H1 (cell line): Measurements from ENCODE around the gene SUSD1. TPM values are rescaled to one million over a fixed set of nuclear protein-coding genes. Genes with fewer than 3 reads are reported as not detected.

ENCODE experiments used
- CTCF ChIA-PET: fragments of 300-600 bp; sonication (Branson Sonifier 250); formaldehyde crosslinking; loops from one replicate; lab custom pipeline; 2021; ENCODE audit not compliant: partially characterized antibody; lab: Charles Lee
- POLR2A ChIA-PET: fragments of 300-600 bp; sonication (Branson Sonifier 250); formaldehyde crosslinking; loops from one replicate; lab custom pipeline; 2021; ENCODE audit warnings: inconsistent platforms; ENCODE audit not compliant: partially characterized antibody; lab: Charles Lee
- DNase-seq, 2 experiments: peaks; one replicate each; pipeline versions ENCODE4 v3.0.0 to v3.0.0-alpha.2; 2010 to 2022; ENCODE audit warnings: low spot score in 2 of 2, low read depth in 1 of 2, mixed read lengths in 1 of 2
- FAIRE-seq: peaks from 2 replicates; lab custom pipeline; 2011; peaks lifted over from hg19 to GRCh38; lab: Jason Lieb, UNC
- H2AFZ ChIP-seq: 2 replicates; pipeline ENCODE4 v1.8.1; 2012; ENCODE audit warnings: low read length, inconsistent platforms
- H2AK5ac ChIP-seq: 2 replicates; pipeline ENCODE4 v1.6.1; 2013; ENCODE audit warnings: low read depth, low read length
- H2BK120ac ChIP-seq: replicated peaks from 2 replicates; pipeline ENCODE3; 2013; ENCODE audit warnings: low read depth, low read length, inconsistent platforms
- H2BK12ac ChIP-seq: 2 replicates; pipeline ENCODE4 v1.6.1; 2013; ENCODE audit warnings: low read depth, low read length
- H2BK15ac ChIP-seq: 2 replicates; pipeline ENCODE4 v1.6.1; 2013; ENCODE audit warnings: low read length
- H2BK20ac ChIP-seq: 2 replicates; pipeline ENCODE4 v1.6.1; 2013; ENCODE audit warnings: low read length
- H2BK5ac ChIP-seq: 2 replicates; pipeline ENCODE4 v1.6.1; 2013; ENCODE audit warnings: low read depth, low read length
- H3K14ac ChIP-seq: 2 replicates; pipeline ENCODE4 v1.6.1; 2013; ENCODE audit warnings: inconsistent platforms; ENCODE audit not compliant: insufficient read length
- H3K18ac ChIP-seq: 2 replicates; pipeline ENCODE4 v1.6.1; 2013; ENCODE audit warnings: low read length; ENCODE audit errors: extremely low read depth
- H3K23ac ChIP-seq: 2 replicates; pipeline ENCODE4 v1.6.1; 2013; ENCODE audit warnings: inconsistent platforms; ENCODE audit not compliant: insufficient read length
- H3K23me2 ChIP-seq: 2 replicates; pipeline ENCODE4 v1.6.1; 2013; ENCODE audit warnings: low read depth, low read length
- H3K27ac ChIP-seq: 2 replicates; pipeline ENCODE4 v1.6.1; 2011; ENCODE audit warnings: low read depth, low read length, inconsistent platforms
- H3K27me3 ChIP-seq, 4 experiments: replicated peaks in 1 of 4; 1 replicate in 1 of 4; 2 replicates in 3 of 4; pipeline versions ENCODE4 v1.6.1 to v1.8.1; 2011 to 2013; ENCODE audit warnings: low read length in 3 of 4, mild to moderate bottlenecking in 3 of 4, inconsistent platforms in 2 of 4, mixed read lengths in 2 of 4, moderate library complexity in 1 of 4; ENCODE audit not compliant: control insufficient read depth in 3 of 4, insufficient read depth in 3 of 4; ENCODE audit errors: extremely low read depth in 1 of 4
- H3K36me3 ChIP-seq, 4 experiments: 2 replicates each; pipeline versions ENCODE4 v1.6.1 to v1.8.1; 2011 to 2013; ENCODE audit warnings: mild to moderate bottlenecking in 4 of 4, low read length in 3 of 4, moderate library complexity in 2 of 4, control low read depth in 1 of 4, inconsistent platforms in 1 of 4; ENCODE audit not compliant: insufficient read depth in 4 of 4, control insufficient read depth in 2 of 4
- H3K4ac ChIP-seq: replicated peaks from 2 replicates; pipeline ENCODE3; 2013; ENCODE audit warnings: low read length, low read depth, mixed read lengths, inconsistent platforms; ENCODE audit not compliant: insufficient read length
- H3K4me1 ChIP-seq, 4 experiments: replicated peaks in 1 of 4; 1 replicate in 1 of 4; 2 replicates in 3 of 4; pipeline versions ENCODE4 v1.6.1 to v1.8.1; 2011 to 2013; ENCODE audit warnings: low read length in 3 of 4, inconsistent platforms in 2 of 4, mixed read lengths in 1 of 4; ENCODE audit not compliant: insufficient read depth in 4 of 4, control insufficient read depth in 3 of 4
- H3K4me2 ChIP-seq, 2 experiments: 2 replicates each; pipeline versions ENCODE4 v1.6.1 to v1.8.1; 2011 to 2013; ENCODE audit warnings: low read depth in 2 of 2, low read length in 2 of 2, control low read depth in 1 of 2, inconsistent platforms in 1 of 2, mild to moderate bottlenecking in 1 of 2; ENCODE audit not compliant: insufficient read depth in 1 of 2
- H3K4me3 ChIP-seq, 4 experiments: fragments of 200-600, 300-600 bp in 1 of 4; sonication (generic), shearing (Covaris generic), sonication (Bioruptor Twin) in 1 of 4; 2 replicates each; pipeline versions ENCODE4 v1.5.1 to v1.8.1; 2011 to 2016; ENCODE audit warnings: low read length in 4 of 4, low read depth in 3 of 4, control low read depth in 2 of 4, inconsistent platforms in 2 of 4, mild to moderate bottlenecking in 2 of 4, mixed read lengths in 1 of 4, moderate library complexity in 1 of 4; ENCODE audit not compliant: insufficient read depth in 2 of 4; ENCODE audit errors: extremely low read depth in 1 of 4
- H3K56ac ChIP-seq: replicated peaks from 2 replicates; pipeline ENCODE3; 2013; ENCODE audit warnings: low read depth, mild to moderate bottlenecking, mixed read lengths, low read length, inconsistent platforms; ENCODE audit not compliant: insufficient read length
- H3K79me1 ChIP-seq: 2 replicates; pipeline ENCODE4 v1.6.1; 2013; ENCODE audit warnings: low read depth, low read length, control low read depth
- H3K79me2 ChIP-seq, 2 experiments: 2 replicates each; pipeline versions ENCODE4 v1.6.1 to v1.8.1; 2012 to 2013; ENCODE audit warnings: low read length in 2 of 2, mild to moderate bottlenecking in 2 of 2, inconsistent platforms in 1 of 2; ENCODE audit not compliant: insufficient read depth in 2 of 2, control insufficient read depth in 1 of 2
- H3K9ac ChIP-seq, 4 experiments: replicated peaks in 1 of 4; 1 replicate in 1 of 4; 2 replicates in 3 of 4; pipeline versions ENCODE4 v1.6.1 to v1.8.1; 2011 to 2013; ENCODE audit warnings: low read depth in 3 of 4, low read length in 3 of 4, control low read depth in 2 of 4, mild to moderate bottlenecking in 2 of 4, moderate library complexity in 2 of 4, inconsistent platforms in 1 of 4; ENCODE audit errors: extremely low read depth in 1 of 4
- H3K9me3 ChIP-seq, 2 experiments: 2 replicates each; pipeline versions ENCODE4 v1.6.1 to v1.8.1; 2012 to 2013; ENCODE audit warnings: mild to moderate bottlenecking in 2 of 2, moderate library complexity in 2 of 2, control low read depth in 1 of 2, inconsistent platforms in 1 of 2, low read depth in 1 of 2, low read length in 1 of 2, mixed read lengths in 1 of 2; ENCODE audit not compliant: insufficient read depth in 2 of 2
- H4K20me1 ChIP-seq, 2 experiments: replicated peaks in 1 of 2; 2 replicates each; pipeline versions ENCODE3 to v1.8.1; 2011 to 2013; ENCODE audit warnings: inconsistent platforms in 2 of 2, low read length in 2 of 2, mild to moderate bottlenecking in 1 of 2; ENCODE audit not compliant: insufficient read depth in 2 of 2, control insufficient read depth in 1 of 2
- H4K5ac ChIP-seq: 2 replicates; pipeline ENCODE4 v1.6.1; 2013; ENCODE audit warnings: low read length, low read depth, mixed read lengths, inconsistent platforms; ENCODE audit not compliant: insufficient read length
- H4K8ac ChIP-seq: 2 replicates; pipeline ENCODE4 v1.8.0; 2013; ENCODE audit warnings: mild to moderate bottlenecking, moderate library complexity, low read length, inconsistent platforms; ENCODE audit not compliant: insufficient read depth; ENCODE audit errors: extremely low read depth
- H4K91ac ChIP-seq: replicated peaks from 2 replicates; pipeline ENCODE3; 2013; ENCODE audit warnings: low read length, mixed read lengths, inconsistent platforms; ENCODE audit not compliant: insufficient read length
- ASH2L ChIP-seq: fragments of 200-600, 300-600 bp; sonication (generic); IDR thresholded peaks from one replicate; pipeline ENCODE4 v1.7.1; 2017; ENCODE audit warnings: low read length
- BACH1 ChIP-seq: IDR thresholded peaks from 2 replicates; pipeline ENCODE4 v1.6.1; 2012; ENCODE audit warnings: low read length, improper control_type of control experiment
- POLR2AphosphoS5 ChIP-seq: IDR thresholded peaks from 2 replicates; pipeline ENCODE4 v1.6.1; 2011; ENCODE audit warnings: low read depth, low read length
- SAP30 ChIP-seq: fragments of 300-600 bp; sonication (generic); IDR thresholded peaks from 2 replicates; pipeline ENCODE4 v1.7.1; 2012; ENCODE audit warnings: low read length, moderate library complexity, mild to moderate bottlenecking, inconsistent platforms; ENCODE audit not compliant: insufficient read depth, insufficient replicate concordance
- SIN3A ChIP-seq, 2 experiments: IDR thresholded peaks in 1 of 2; conservative IDR thresholded peaks in 1 of 2; 2 replicates each; pipeline ENCODE4 v1.6.1; 2011 to 2012; ENCODE audit warnings: low read length in 2 of 2, improper control_type of control experiment in 1 of 2, low read depth in 1 of 2, mild to moderate bottlenecking in 1 of 2
- ZNF274 ChIP-seq: IDR thresholded peaks from 2 replicates; pipeline ENCODE4 v1.7.0; 2012; ENCODE audit warnings: low read length, borderline replicate concordance; ENCODE audit errors: extremely low read depth
- WGBS, 2 experiments: shearing (Covaris generic) in 1 of 2; methylation state at CpG; one replicate each; pipeline versions ENCODE4 v1.1.6 to v1.1.7; 2013 to 2015; ENCODE audit warnings: low lambda C conversion rate in 2 of 2, mixed read lengths in 2 of 2, inconsistent platforms in 1 of 2, low coverage in 1 of 2, missing lambda C conversion rate in 1 of 2; ENCODE audit not compliant: insufficient replicate concordance in 2 of 2, insufficient coverage in 1 of 2, insufficient read length in 1 of 2; ENCODE audit errors: extremely low coverage in 1 of 2, missing lambda C conversion rate in 1 of 2; 5-methylcytosine and 5-hydroxymethylcytosine counted together
- polyA plus RNA-seq, 7 experiments: library from polyadenylated mRNA; depleted of rRNA in 3 of 7; stranded (reverse) in 5 of 7; unstranded in 2 of 7; fragments of >200 nt in 5 of 7; fragments of 200-250 nt in 2 of 7; gene quantifications; 1 replicate in 5 of 7; 2 replicates in 1 of 7; 4 replicates in 1 of 7; pipeline versions ENCODE4 v1.2.1 to v1.2.3, GENCODE V29; 2011 to 2013; ENCODE audit warnings: missing spikeins in 2 of 7, mixed read lengths in 2 of 7
- total RNA-seq: library from RNA; stranded (reverse); fragmentation: NEBNext Ultra II Directional; extraction: Animal tissue kit (Norgen Biotek cat#: 25700); gene quantifications from 2 replicates; pipeline ENCODE4 v1.2.1, GENCODE V29; 2021
- TF ChIP-seq, protein P1 (sequence below): IDR thresholded peaks from 2 replicates; pipeline ENCODE4 v1.6.1; 2011; ENCODE audit warnings: low read depth, mild to moderate bottlenecking, low read length; ENCODE audit not compliant: insufficient read depth

The SUSD1 gene
- total and polyA plus RNA-seq, 2 of the 8 experiments (the other 6 are each of a cell fraction or from before 2014, with no cell fraction given) = 2.8 to 7.2 TPM

DNA sequence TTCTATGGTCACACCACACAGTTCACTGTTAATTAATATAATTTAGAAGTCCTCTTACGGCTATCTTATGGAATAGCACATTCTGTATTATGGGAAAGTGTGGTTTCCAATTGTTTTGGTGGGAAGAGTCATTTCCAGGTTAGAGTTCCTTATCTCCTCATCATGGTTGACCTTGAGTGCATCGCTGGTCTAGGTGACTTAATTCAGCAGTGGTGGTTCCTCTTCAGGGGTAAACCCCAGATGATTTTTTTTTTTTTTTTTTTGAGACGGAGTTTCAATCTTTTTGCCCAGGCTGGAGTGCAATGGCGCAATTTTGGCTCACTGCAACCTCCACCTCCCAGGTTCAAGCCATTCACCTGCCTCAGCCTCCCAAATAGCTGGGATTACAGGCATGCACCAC, 171.6 kb downstream of the SUSD1 start:
- DNase-seq = no peak
- Histone ChIP-seq H3K9ac (no peak overlapping the region), H2BK12ac (no peak overlapping the region), H3K4me2 (no peak overlapping the region), H3K56ac (no peak overlapping the region), H2AFZ (no peak overlapping the region), H2BK120ac (no peak overlapping the region), H3K79me1 (no peaks in the 10 kb centered on the region), H3K9me3 (no peaks in the 10 kb centered on the region), H3K4me3 (no peak overlapping the region), H4K20me1 (no peaks in the 10 kb centered on the region), H3K18ac (no peak overlapping the region), H3K36me3 (no peaks in the 10 kb centered on the region), H2AK5ac (no peak overlapping the region), H3K23ac (no peak overlapping the region), H4K91ac (no peak overlapping the region), H2BK15ac (no peak overlapping the region), H4K8ac (no peak overlapping the region), H3K27ac (no peak overlapping the region), H2BK20ac (no peak overlapping the region), H4K5ac (no peak overlapping the region), H3K23me2 (no peaks in the 10 kb centered on the region), H3K4me1 (peaks cover 0 to 4% (median 0%) of the 10 kb centered on the region in 4 experiments; a peak in 1 of 7 replicates), H2BK5ac (no peak overlapping the region), H3K14ac (no peak overlapping the region), H3K4ac (no peak overlapping the region), H3K79me2 (no peaks in the 10 kb centered on the region), H3K27me3 (no peaks in the 10 kb centered on the region)
- CTCF ChIA-PET = interaction anchor here (0.6 to 3.3 kb wide), 3 partner anchors 18 to 220 kb away, joined by 3 to 11 read pairs (median 6); no protein-coding TSS in a partner anchor
- POLR2A ChIA-PET = no interaction called here
- 89% methylated on average over 4 of the region's 4 CpGs; no CpG with 5 or more reads in 1 of the 2 experiments for WGBS, 2 experiments
- TF ChIP-seq POLR2AphosphoS5 = no peak
- no peak for TF ChIP-seq SIN3A (conservative IDR thresholded peaks at IDR 0.05 in 1 of 2, IDR thresholded peaks at IDR 0.05 in 1 of 2; ENCODE audit: low read depth in 1 of 2, low read length in 2 of 2)
- no peak for TF ChIP-seq SAP30
- TF ChIP-seq ASH2L = no peak
- no peak for TF ChIP-seq BACH1
- TF ChIP-seq ZNF274 = no peak
- TF ChIP-seq, protein P1, sequence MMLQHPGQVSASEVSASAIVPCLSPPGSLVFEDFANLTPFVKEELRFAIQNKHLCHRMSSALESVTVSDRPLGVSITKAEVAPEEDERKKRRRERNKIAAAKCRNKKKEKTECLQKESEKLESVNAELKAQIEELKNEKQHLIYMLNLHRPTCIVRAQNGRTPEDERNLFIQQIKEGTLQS = no peak
- FAIRE-seq = no peak
